ENCODE measurements around the gene HSPB7. TPM values are rescaled to one million over a fixed set of nuclear protein-coding genes. Genes with fewer than 3 reads are reported as not detected.

The HSPB7 gene
- total RNA-seq, 5 donors from 2014 or later (not counting 1 experiment from before 2014, with no cell fraction given), result 0.19 TPM; not detected in 4

Other genes with a start within 250 kb of the HSPB7 start
- 1 to 10 TPM in 3 of 5 donors, under 1 TPM in 2; 0.68 to 1.3 (median 1.1) TPM for gene UQCRHL, start 210.4 kb downstream of the HSPB7 start, total RNA-seq
- 10 to 100 TPM; 69.9 to 81.1 (median 72.1) TPM for gene SPEN, start 170.3 kb downstream of the HSPB7 start, total RNA-seq
- gene ZBTB17, start 41.9 kb downstream of the HSPB7 start, total RNA-seq, result 10 to 100 TPM; 66.6 to 82.6 (median 78.3) TPM
- gene SRARP, start 13.8 kb downstream of the HSPB7 start, total RNA-seq, result not detected
- not detected for gene CLCNKA, start 4.0 kb upstream of the HSPB7 start, total RNA-seq
- gene CLCNKB, start 25.7 kb upstream of the HSPB7 start, total RNA-seq, result not detected
- under 1 TPM in 1 of 5 donors, not detected in 4; 0.30 TPM for gene FAM131C, start 55.6 kb upstream of the HSPB7 start, total RNA-seq
- gene EPHA2, start 138.0 kb upstream of the HSPB7 start, total RNA-seq, result under 1 TPM in 4 of 5 donors, not detected in 1; 0.19 to 0.66 (median 0.41) TPM
- 10 to 100 TPM in 3 of 5 donors, 1 to 10 TPM in 2; 7.0 to 17.6 (median 12.3) TPM for gene ARHGEF19, start 194.6 kb upstream of the HSPB7 start, total RNA-seq
- 10 to 100 TPM in 3 of 5 donors, 1 to 10 TPM in 2; 6.6 to 13.2 (median 11.3) TPM for gene CPLANE2, start 219.1 kb upstream of the HSPB7 start, total RNA-seq